Panc1 (cell line): ENCODE measurements around the gene AMBRA1.

Source experiments
- POLR2AphosphoS5 ChIP-seq: IDR thresholded peaks from 2 replicates; pipeline ENCODE4 v1.6.1; 2012; ENCODE audit warnings: mild to moderate bottlenecking, low read depth, low read length, moderate library complexity
- SIN3A ChIP-seq: IDR thresholded peaks from 2 replicates; pipeline ENCODE4 v1.6.1; 2012; ENCODE audit warnings: low read depth, mild to moderate bottlenecking, low read length, moderate library complexity, borderline replicate concordance; ENCODE audit not compliant: insufficient read depth
- TCF7L2 ChIP-seq: IDR thresholded peaks from 2 replicates; pipeline ENCODE4 v1.6.1; 2011; ENCODE audit warnings: mild to moderate bottlenecking, low read depth, low read length, inconsistent platforms
- TF ChIP-seq, protein P1 (sequence below), 2 experiments: IDR thresholded peaks; 2 replicates each; pipeline ENCODE4 v1.6.1; 2011 to 2012; ENCODE audit warnings: low read depth in 2 of 2, control low read depth in 1 of 2, low read length in 1 of 2, mild to moderate bottlenecking in 1 of 2, moderate library complexity in 1 of 2; ENCODE audit not compliant: insufficient read depth in 1 of 2
- TF ChIP-seq, protein P2 (sequence below): fragments of 450-650 bp; IDR thresholded peaks from 2 replicates; pipeline ENCODE4 v1.5.1; 2017; ENCODE audit warnings: mild to moderate bottlenecking

DNA sequence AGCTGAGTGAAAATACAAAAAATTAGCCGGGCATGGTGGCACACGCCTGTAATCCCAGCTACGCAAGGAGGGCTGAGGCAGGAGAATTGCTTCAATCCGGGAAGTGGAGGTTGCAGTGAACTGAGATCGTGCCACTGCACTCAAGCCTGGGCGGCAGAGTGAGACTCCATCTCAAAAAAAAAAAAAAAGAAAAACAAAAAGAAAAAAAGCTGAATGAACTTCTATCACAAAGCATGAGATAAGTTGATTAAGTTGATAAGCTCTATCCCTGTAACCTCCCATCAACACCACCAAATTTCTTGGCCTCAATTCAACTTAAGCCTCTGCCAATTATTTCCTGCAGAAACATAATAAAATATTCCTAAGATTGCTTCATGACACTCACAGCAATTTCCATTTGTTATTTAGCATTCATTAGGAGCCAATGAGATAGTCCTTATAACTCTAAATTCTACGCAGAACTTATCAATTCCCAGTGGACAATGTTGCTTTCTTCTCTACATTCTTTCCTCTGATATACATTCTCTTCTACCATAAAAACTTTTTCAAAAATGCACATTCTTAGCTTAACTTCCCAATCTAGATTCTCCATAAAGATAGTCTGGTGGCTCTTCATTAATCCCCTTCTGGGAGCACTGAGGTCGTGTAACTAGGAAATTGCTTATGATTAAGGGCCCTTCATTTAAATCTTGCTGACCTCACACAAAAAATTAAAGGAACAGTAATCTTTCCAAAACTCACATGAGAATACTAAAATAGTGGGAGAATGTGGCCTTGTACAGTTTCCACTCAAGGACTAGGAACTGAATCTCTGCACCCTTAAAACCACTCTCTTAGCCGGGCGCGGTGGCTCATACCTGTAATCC lies 2.9 kb downstream of the AMBRA1 start:
- TF ChIP-seq, protein P1, sequence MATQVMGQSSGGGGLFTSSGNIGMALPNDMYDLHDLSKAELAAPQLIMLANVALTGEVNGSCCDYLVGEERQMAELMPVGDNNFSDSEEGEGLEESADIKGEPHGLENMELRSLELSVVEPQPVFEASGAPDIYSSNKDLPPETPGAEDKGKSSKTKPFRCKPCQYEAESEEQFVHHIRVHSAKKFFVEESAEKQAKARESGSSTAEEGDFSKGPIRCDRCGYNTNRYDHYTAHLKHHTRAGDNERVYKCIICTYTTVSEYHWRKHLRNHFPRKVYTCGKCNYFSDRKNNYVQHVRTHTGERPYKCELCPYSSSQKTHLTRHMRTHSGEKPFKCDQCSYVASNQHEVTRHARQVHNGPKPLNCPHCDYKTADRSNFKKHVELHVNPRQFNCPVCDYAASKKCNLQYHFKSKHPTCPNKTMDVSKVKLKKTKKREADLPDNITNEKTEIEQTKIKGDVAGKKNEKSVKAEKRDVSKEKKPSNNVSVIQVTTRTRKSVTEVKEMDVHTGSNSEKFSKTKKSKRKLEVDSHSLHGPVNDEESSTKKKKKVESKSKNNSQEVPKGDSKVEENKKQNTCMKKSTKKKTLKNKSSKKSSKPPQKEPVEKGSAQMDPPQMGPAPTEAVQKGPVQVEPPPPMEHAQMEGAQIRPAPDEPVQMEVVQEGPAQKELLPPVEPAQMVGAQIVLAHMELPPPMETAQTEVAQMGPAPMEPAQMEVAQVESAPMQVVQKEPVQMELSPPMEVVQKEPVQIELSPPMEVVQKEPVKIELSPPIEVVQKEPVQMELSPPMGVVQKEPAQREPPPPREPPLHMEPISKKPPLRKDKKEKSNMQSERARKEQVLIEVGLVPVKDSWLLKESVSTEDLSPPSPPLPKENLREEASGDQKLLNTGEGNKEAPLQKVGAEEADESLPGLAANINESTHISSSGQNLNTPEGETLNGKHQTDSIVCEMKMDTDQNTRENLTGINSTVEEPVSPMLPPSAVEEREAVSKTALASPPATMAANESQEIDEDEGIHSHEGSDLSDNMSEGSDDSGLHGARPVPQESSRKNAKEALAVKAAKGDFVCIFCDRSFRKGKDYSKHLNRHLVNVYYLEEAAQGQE (IDR thresholded peaks at IDR 0.05; ENCODE audit: insufficient read depth in 1 of 2, low read depth in 2 of 2, low read length in 1 of 2), result no peak
- TF ChIP-seq, protein P2, sequence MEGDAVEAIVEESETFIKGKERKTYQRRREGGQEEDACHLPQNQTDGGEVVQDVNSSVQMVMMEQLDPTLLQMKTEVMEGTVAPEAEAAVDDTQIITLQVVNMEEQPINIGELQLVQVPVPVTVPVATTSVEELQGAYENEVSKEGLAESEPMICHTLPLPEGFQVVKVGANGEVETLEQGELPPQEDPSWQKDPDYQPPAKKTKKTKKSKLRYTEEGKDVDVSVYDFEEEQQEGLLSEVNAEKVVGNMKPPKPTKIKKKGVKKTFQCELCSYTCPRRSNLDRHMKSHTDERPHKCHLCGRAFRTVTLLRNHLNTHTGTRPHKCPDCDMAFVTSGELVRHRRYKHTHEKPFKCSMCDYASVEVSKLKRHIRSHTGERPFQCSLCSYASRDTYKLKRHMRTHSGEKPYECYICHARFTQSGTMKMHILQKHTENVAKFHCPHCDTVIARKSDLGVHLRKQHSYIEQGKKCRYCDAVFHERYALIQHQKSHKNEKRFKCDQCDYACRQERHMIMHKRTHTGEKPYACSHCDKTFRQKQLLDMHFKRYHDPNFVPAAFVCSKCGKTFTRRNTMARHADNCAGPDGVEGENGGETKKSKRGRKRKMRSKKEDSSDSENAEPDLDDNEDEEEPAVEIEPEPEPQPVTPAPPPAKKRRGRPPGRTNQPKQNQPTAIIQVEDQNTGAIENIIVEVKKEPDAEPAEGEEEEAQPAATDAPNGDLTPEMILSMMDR, result no peak
- TF ChIP-seq POLR2AphosphoS5 (no peak), SIN3A (no peak), TCF7L2 (no peak)
